Sigmoid colon (tissue), 4 donors: Measurements from ENCODE around the gene CHRDL1.

Experiments used
- POLR2A ChIP-seq, 2 donors: fragments of 450-650 bp; IDR thresholded peaks; one replicate each; pipeline ENCODE4 v1.6.1; 2016; ENCODE audit warnings: antibody characterized with exemption in 2 of 2, mild to moderate bottlenecking in 2 of 2, moderate library complexity in 2 of 2
- POLR2AphosphoS5 ChIP-seq, 4 donors: sonication (generic); formaldehyde crosslinking; IDR thresholded peaks; one replicate each; pipeline ENCODE4 v1.6.1; 2017; ENCODE audit warnings: antibody characterized with exemption in 4 of 4
- TF ChIP-seq, protein P1 (sequence below), 4 experiments: fragments of 450-650 bp in 3 of 4; fragments of 200-600 bp in 1 of 4; IDR thresholded peaks; one replicate each; pipeline ENCODE4 v1.5.1; 2016 to 2019; ENCODE audit warnings: antibody characterized with exemption in 4 of 4, mild to moderate bottlenecking in 3 of 4, moderate library complexity in 2 of 4

DNA sequence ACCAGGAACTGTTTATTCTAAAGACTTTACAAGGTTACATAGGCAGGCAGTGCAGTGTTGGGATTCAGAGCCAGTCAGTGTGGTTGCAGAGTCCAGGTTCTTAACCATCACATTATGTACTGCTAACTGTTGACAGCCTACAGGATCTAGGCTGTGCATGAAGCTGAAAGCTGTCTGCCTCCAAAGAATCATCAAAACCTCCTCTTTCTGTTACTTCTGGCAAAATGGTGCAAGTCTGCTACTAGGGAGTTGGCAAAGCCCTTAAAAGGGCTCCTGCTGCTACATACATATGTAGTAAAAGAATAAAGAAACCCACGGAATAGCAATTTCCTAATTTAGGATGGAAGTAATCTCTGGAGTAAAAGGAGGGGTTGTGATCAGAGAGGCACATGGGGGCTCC is 40.4 kb upstream of the CHRDL1 start:
- TF ChIP-seq, protein P1, sequence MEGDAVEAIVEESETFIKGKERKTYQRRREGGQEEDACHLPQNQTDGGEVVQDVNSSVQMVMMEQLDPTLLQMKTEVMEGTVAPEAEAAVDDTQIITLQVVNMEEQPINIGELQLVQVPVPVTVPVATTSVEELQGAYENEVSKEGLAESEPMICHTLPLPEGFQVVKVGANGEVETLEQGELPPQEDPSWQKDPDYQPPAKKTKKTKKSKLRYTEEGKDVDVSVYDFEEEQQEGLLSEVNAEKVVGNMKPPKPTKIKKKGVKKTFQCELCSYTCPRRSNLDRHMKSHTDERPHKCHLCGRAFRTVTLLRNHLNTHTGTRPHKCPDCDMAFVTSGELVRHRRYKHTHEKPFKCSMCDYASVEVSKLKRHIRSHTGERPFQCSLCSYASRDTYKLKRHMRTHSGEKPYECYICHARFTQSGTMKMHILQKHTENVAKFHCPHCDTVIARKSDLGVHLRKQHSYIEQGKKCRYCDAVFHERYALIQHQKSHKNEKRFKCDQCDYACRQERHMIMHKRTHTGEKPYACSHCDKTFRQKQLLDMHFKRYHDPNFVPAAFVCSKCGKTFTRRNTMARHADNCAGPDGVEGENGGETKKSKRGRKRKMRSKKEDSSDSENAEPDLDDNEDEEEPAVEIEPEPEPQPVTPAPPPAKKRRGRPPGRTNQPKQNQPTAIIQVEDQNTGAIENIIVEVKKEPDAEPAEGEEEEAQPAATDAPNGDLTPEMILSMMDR (IDR thresholded peaks at IDR 0.05): no peak
- no peak for TF ChIP-seq POLR2A (IDR thresholded peaks at IDR 0.05)
- no peak for TF ChIP-seq POLR2AphosphoS5 (IDR thresholded peaks at IDR 0.05)
